ENCODE data around the gene KIF26B.

Gene KIF26B

DNA sequence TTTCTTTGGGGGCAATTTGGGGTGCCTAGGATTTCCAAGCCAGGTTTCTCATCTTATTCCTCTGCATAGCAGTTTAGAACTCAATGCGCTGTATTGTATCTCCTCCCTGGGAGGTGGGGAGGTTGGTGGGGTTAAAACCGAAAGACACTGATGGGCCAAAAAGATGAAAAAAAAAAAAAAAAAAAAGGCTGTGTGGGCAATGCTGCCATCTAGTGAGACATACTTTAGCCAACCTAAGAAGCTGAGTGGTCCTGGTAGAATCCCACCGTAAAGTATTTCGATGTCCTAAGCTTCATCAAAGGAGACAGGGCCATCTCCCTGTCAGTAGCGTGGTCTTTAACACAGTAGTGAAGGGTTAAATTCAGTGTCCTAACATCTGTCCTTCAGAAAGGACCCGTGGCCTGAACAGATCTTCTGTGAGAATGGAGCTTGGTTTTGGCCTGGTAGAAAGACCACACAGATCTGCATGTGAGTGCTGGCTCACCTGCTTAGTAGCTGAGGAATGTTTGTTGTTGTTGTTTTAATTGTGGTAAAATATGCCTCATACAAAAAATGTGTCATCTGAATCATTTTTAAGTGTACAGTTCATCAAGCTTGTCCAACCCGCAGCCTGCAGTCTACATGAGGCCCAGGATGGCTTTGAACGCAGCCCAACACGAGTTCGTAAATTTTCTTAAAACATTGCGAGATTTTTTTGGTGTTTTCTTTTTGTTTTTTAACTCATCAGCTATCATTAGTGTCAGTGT, 226.2 kb downstream of the KIF26B start:
- Histone ChIP-seq H3K27me3 (ENCODE audit: low read length) (no peaks in the 10 kb centered on the region), H3K9me3 (ENCODE audit: insufficient read depth, low read length) (no peaks in the 10 kb centered on the region), H3K4me2 (ENCODE audit: low read depth, low read length, poor library complexity, severe bottlenecking) (no peak overlapping the region)

GRCh38 chr1:245382981-245383380, 228.2 kb downstream of the KIF26B start:
- no peak overlapping the region for H3K9ac ChIP-seq (ENCODE audit: low read length)
- no peaks in the 10 kb centered on the region for H3K27me3 ChIP-seq (ENCODE audit: low read length)
- H3K4me3 ChIP-seq (ENCODE audit: insufficient read depth, low read length, poor library complexity, severe bottlenecking): no peak overlapping the region
- no peak overlapping the region for H2AFZ ChIP-seq (ENCODE audit: low read depth, low read length, severe bottlenecking)
- TF ChIP-seq CTCF (IDR thresholded peaks at IDR 0.05; ENCODE audit: insufficient read depth, low read length, poor library complexity, severe bottlenecking): no peak
- TF ChIP-seq EZH2phosphoT487 (conservative IDR thresholded peaks at IDR 0.05; ENCODE audit: low read length): no peak
- H3K36me3 ChIP-seq (ENCODE audit: low read length): no peaks in the 10 kb centered on the region
- H3K9me3 ChIP-seq (ENCODE audit: insufficient read depth, low read length): no peaks in the 10 kb centered on the region
- H3F3A ChIP-seq (ENCODE audit: insufficient read depth): no peaks in the 10 kb centered on the region
- no peaks in the 10 kb centered on the region for H3K9me2 ChIP-seq (replicated peaks; ENCODE audit: insufficient read depth, low read length)
- H4K20me1 ChIP-seq (ENCODE audit: low read depth, low read length): no peaks in the 10 kb centered on the region
- no peaks in the 10 kb centered on the region for H3K79me2 ChIP-seq (ENCODE audit: insufficient read depth, low read length)
- no peak overlapping the region for H3K4me2 ChIP-seq (ENCODE audit: low read depth, low read length, poor library complexity, severe bottlenecking)
- H3K27ac ChIP-seq (ENCODE audit: low read depth, low read length): no peak overlapping the region

More for the DNA sequence above, 226.2 kb downstream of the KIF26B start:
- TF ChIP-seq CTCF (IDR thresholded peaks at IDR 0.05; ENCODE audit: insufficient read depth, low read length, poor library complexity, severe bottlenecking): no peak
- no peak for TF ChIP-seq EZH2phosphoT487 (conservative IDR thresholded peaks at IDR 0.05; ENCODE audit: low read length)
- no peak overlapping the region for H3K4me3 ChIP-seq (ENCODE audit: insufficient read depth, low read length, poor library complexity, severe bottlenecking)
- no peaks in the 10 kb centered on the region for H3F3A ChIP-seq (ENCODE audit: insufficient read depth)
- no peaks in the 10 kb centered on the region for H3K36me3 ChIP-seq (ENCODE audit: low read length)
- H3K9ac ChIP-seq (ENCODE audit: low read length): no peak overlapping the region
- no peaks in the 10 kb centered on the region for H3K79me2 ChIP-seq (ENCODE audit: insufficient read depth, low read length)
- H2AFZ ChIP-seq (ENCODE audit: low read depth, low read length, severe bottlenecking): no peak overlapping the region
- no peak overlapping the region for H3K27ac ChIP-seq (ENCODE audit: low read depth, low read length)
- no peaks in the 10 kb centered on the region for H3K9me2 ChIP-seq (replicated peaks; ENCODE audit: insufficient read depth, low read length)
- H4K20me1 ChIP-seq (ENCODE audit: low read depth, low read length): no peaks in the 10 kb centered on the region

DNA sequence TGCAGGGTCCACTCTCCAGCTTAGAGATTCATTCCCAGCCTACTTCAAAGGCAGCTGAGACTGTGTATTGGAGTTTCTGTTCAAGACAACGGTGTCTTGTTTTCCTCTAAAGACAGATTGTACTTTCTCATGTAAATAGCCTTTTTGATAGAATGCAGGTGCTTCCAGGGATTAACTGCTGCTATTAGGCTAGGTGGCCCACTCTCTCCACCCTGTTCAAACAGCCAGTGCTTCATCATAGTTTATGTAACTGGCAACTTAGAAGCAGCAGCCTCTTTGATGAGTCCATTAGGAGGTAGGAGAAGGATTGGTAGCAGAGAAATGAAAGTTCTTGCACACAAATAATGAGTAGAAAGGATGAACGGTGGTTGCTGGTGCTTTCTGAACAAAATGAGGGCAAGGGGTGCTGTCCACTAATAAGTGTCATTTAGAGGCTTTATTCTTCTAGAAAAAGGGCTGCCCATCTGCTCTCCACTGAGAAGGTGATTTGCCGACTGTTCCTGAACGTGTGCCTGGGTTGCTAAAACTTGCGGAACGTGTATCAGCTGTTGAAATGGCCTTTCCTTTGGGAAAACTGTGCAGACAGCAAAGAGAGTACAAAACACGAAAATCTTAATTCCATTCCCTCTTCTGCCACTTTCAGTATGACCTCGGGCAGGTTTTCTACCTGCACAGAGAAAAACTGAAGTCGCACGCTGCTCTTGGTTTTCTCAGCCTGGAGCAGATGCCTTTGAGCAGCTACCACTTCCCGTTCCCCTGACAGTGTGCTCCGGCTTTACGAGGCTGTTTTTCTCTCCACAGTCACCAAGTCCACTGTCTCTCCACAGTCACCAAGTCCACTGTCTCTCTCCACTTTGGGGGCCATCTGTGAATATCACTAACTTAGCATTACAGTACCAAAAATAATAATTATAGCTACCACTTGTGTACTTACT, 228.9 kb downstream of the KIF26B start:
- H3K9me3 ChIP-seq (ENCODE audit: insufficient read depth, low read length): no peaks in the 10 kb centered on the region
- H3K9ac ChIP-seq (ENCODE audit: low read length): no peak overlapping the region
- no peak overlapping the region for H3K4me3 ChIP-seq (ENCODE audit: insufficient read depth, low read length, poor library complexity, severe bottlenecking)

More for the DNA sequence above, 228.9 kb downstream of the KIF26B start:
- Histone ChIP-seq H3K4me2 (ENCODE audit: low read depth, low read length, poor library complexity, severe bottlenecking) (no peak overlapping the region), H3K79me2 (ENCODE audit: insufficient read depth, low read length) (no peaks in the 10 kb centered on the region), H3K9me2 (replicated peaks; ENCODE audit: insufficient read depth, low read length) (no peaks in the 10 kb centered on the region), H2AFZ (ENCODE audit: low read depth, low read length, severe bottlenecking) (no peak overlapping the region), H3F3A (ENCODE audit: insufficient read depth) (no peaks in the 10 kb centered on the region), H3K27me3 (ENCODE audit: low read length) (no peaks in the 10 kb centered on the region), H4K20me1 (ENCODE audit: low read depth, low read length) (no peaks in the 10 kb centered on the region), H3K27ac (ENCODE audit: low read depth, low read length) (no peak overlapping the region), H3K36me3 (ENCODE audit: low read length) (no peaks in the 10 kb centered on the region)
- no peak for TF ChIP-seq CTCF (IDR thresholded peaks at IDR 0.05; ENCODE audit: insufficient read depth, low read length, poor library complexity, severe bottlenecking)
- no peak for TF ChIP-seq EZH2phosphoT487 (conservative IDR thresholded peaks at IDR 0.05; ENCODE audit: low read length)

Data from SU-DHL-6 (cell line).